ENCODE results near the gene RNF150.

- TF ChIP-seq, protein P1, sequence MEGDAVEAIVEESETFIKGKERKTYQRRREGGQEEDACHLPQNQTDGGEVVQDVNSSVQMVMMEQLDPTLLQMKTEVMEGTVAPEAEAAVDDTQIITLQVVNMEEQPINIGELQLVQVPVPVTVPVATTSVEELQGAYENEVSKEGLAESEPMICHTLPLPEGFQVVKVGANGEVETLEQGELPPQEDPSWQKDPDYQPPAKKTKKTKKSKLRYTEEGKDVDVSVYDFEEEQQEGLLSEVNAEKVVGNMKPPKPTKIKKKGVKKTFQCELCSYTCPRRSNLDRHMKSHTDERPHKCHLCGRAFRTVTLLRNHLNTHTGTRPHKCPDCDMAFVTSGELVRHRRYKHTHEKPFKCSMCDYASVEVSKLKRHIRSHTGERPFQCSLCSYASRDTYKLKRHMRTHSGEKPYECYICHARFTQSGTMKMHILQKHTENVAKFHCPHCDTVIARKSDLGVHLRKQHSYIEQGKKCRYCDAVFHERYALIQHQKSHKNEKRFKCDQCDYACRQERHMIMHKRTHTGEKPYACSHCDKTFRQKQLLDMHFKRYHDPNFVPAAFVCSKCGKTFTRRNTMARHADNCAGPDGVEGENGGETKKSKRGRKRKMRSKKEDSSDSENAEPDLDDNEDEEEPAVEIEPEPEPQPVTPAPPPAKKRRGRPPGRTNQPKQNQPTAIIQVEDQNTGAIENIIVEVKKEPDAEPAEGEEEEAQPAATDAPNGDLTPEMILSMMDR (IDR thresholded peaks at IDR 0.05), result no peak
- no peak for TF ChIP-seq POLR2A (IDR thresholded peaks at IDR 0.05)
Measured at GRCh38 chr4:141080668-141081067, 52.6 kb downstream of the RNF150 start.
